Smooth muscle cell (in vitro differentiated cells): Measurements from ENCODE around the gene ALDH16A1. TPM values are rescaled to one million over a fixed set of nuclear protein-coding genes. Genes with fewer than 3 reads are reported as not detected.

Source experiments
- DNase-seq: peaks from one replicate; lab custom pipeline; 2025; ENCODE audit not compliant: unreplicated experiment; lab: John Stamatoyannopoulos, UW
- H2AFZ ChIP-seq: fragments of 200-600 bp; sonication (generic); 2 replicates; pipeline ENCODE4 v1.6.0; 2016; ENCODE audit warnings: antibody characterized with exemption, low read depth, mild to moderate bottlenecking
- H3F3A ChIP-seq: fragments of 200-600 bp; sonication (generic); 2 replicates; pipeline ENCODE4 v1.6.0; 2017; ENCODE audit warnings: antibody characterized with exemption, low read depth
- H3K27ac ChIP-seq: fragments of 200-600 bp; sonication (generic); 2 replicates; pipeline ENCODE4 v1.5.1; 2016; ENCODE audit warnings: low read depth, mild to moderate bottlenecking
- H3K27me3 ChIP-seq: fragments of 200-600 bp; sonication (generic); 2 replicates; pipeline ENCODE4 v1.6.1; 2016; ENCODE audit warnings: low read depth, mild to moderate bottlenecking
- H3K36me3 ChIP-seq: fragments of 200-600 bp; sonication (generic); 2 replicates; pipeline ENCODE4 v1.5.1; 2016; ENCODE audit warnings: low read depth
- H3K4me1 ChIP-seq: fragments of 200-600 bp; sonication (generic); 2 replicates; pipeline ENCODE4 v1.5.1; 2016; ENCODE audit warnings: low read depth
- H3K4me2 ChIP-seq: fragments of 200-600 bp; sonication (generic); 2 replicates; pipeline ENCODE4 v1.6.0; 2016; ENCODE audit warnings: mild to moderate bottlenecking
- H3K4me3 ChIP-seq: fragments of 200-600 bp; sonication (generic); 2 replicates; pipeline ENCODE4 v1.5.1; 2016; ENCODE audit warnings: mild to moderate bottlenecking
- H3K79me2 ChIP-seq: fragments of 200-600 bp; sonication (generic); 2 replicates; pipeline ENCODE4 v1.6.0; 2016; ENCODE audit warnings: low read depth, mild to moderate bottlenecking
- H3K9ac ChIP-seq: fragments of 200-600 bp; sonication (generic); 2 replicates; pipeline ENCODE4 v1.6.0; 2016; ENCODE audit warnings: low read depth
- H3K9me3 ChIP-seq: fragments of 200-600 bp; sonication (generic); replicated peaks from 2 replicates; pipeline ENCODE4 v1.5.1; 2016; ENCODE audit warnings: low read depth
- H4K20me1 ChIP-seq: fragments of 200-600 bp; sonication (generic); 2 replicates; pipeline ENCODE4 v1.6.0; 2016; ENCODE audit warnings: low read depth
- CTCF ChIP-seq: fragments of 200-600 bp; sonication (generic); IDR thresholded peaks from 2 replicates; pipeline ENCODE4 v1.5.1; 2017; ENCODE audit warnings: borderline replicate concordance, mild to moderate bottlenecking, antibody characterized with exemption; ENCODE audit not compliant: insufficient read depth, poor library complexity, severe bottlenecking
- WGBS: methylation state at CpG from one replicate; pipeline ENCODE4 v1.1.7; 2016; ENCODE audit warnings: low lambda C conversion rate; 5-methylcytosine and 5-hydroxymethylcytosine counted together
- polyA plus RNA-seq: library from polyadenylated mRNA; unstranded; fragments of >200 nt; fragmentation: Nextera tagmentation; extraction: Ambion mirVana; gene quantifications from 2 replicates; pipeline ENCODE4 v1.2.1, GENCODE V29; 2016
- total RNA-seq: library from RNA; depleted of rRNA; stranded (reverse); fragments of >200 nt; gene quantifications from 2 replicates; pipeline ENCODE4 v1.2.3, GENCODE V29; 2014

ALDH16A1 gene
- total and polyA plus RNA-seq, 2 experiments from 2014 or later: 10.5 to 24.6 TPM

GRCh38 chr19:49433240-49433901 lies 19.7 kb upstream of the ALDH16A1 start:
- Histone ChIP-seq H3K79me2 (no peaks in the 10 kb centered on the region), H2AFZ (no peak overlapping the region)
- WGBS: 78% methylated on average over 31 of the region's 31 CpGs

GRCh38 chr19:49434907-49435583 lies 18.0 kb upstream of the ALDH16A1 start:
- H3K9me3 ChIP-seq: no peaks in the 10 kb centered on the region

More at GRCh38 chr19:49433240-49433901, 19.7 kb upstream of the ALDH16A1 start:
- no peak for TF ChIP-seq CTCF
- no peaks in the 10 kb centered on the region for H3K9me3 ChIP-seq
- no peaks in the 10 kb centered on the region for H4K20me1 ChIP-seq
- H3K27ac ChIP-seq: no peak overlapping the region
- no peaks in the 10 kb centered on the region for H3F3A ChIP-seq
- H3K4me1 ChIP-seq: no peaks in the 10 kb centered on the region
- H3K36me3 ChIP-seq: no peaks in the 10 kb centered on the region
- DNase-seq: no peak
- H3K4me2 ChIP-seq: no peak overlapping the region
- H3K27me3 ChIP-seq: peaks cover 100% of the 10 kb centered on the region
- no peak overlapping the region for H3K9ac ChIP-seq
- no peak overlapping the region for H3K4me3 ChIP-seq

GRCh38 chr19:49435670-49436069 lies 17.4 kb upstream of the ALDH16A1 start:
- Histone ChIP-seq H3K9ac (no peak overlapping the region), H3K79me2 (no peaks in the 10 kb centered on the region), H3K27ac (no peak overlapping the region), H3K27me3 (peaks cover 100% of the 10 kb centered on the region), H4K20me1 (no peaks in the 10 kb centered on the region), H3K9me3 (no peaks in the 10 kb centered on the region), H3K4me3 (no peak overlapping the region), H3K36me3 (no peaks in the 10 kb centered on the region), H3K4me2 (no peak overlapping the region), H3F3A (no peaks in the 10 kb centered on the region), H2AFZ (no peak overlapping the region), H3K4me1 (no peaks in the 10 kb centered on the region)
- TF ChIP-seq CTCF: no peak
- no peak for DNase-seq
- WGBS: 97% methylated on average over 10 of the region's 10 CpGs

More at GRCh38 chr19:49434907-49435583, 18.0 kb upstream of the ALDH16A1 start:
- Histone ChIP-seq H3K4me2 (no peak overlapping the region), H3K4me3 (no peak overlapping the region), H3F3A (no peaks in the 10 kb centered on the region), H2AFZ (no peak overlapping the region), H3K4me1 (no peaks in the 10 kb centered on the region), H3K36me3 (no peaks in the 10 kb centered on the region), H3K27me3 (peaks cover 100% of the 10 kb centered on the region), H3K9ac (no peak overlapping the region), H3K27ac (no peak overlapping the region), H4K20me1 (no peaks in the 10 kb centered on the region), H3K79me2 (no peaks in the 10 kb centered on the region)
- TF ChIP-seq CTCF: no peak
- WGBS: 93% methylated on average over 15 of the region's 18 CpGs
- no peak for DNase-seq
